WI38 (cell line): ENCODE data around the gene SLC6A11.

Experiments used
- H3K4me3 ChIP-seq: 2 replicates; pipeline ENCODE4 v1.5.1; 2011; ENCODE audit warnings: low read depth, mild to moderate bottlenecking, control low read depth, low read length
- CTCF ChIP-seq: IDR thresholded peaks from 2 replicates; pipeline ENCODE4 v1.5.1; 2012; ENCODE audit warnings: low read depth, mild to moderate bottlenecking, control low read depth, low read length

SLC6A11 gene

GRCh38 chr3:10928961-10929471 is 113.0 kb downstream of the SLC6A11 start:
- no peak overlapping the region for H3K4me3 ChIP-seq
- no peak for TF ChIP-seq CTCF

- no peak overlapping the region for H3K4me3 ChIP-seq
- TF ChIP-seq CTCF: no peak
Measured at GRCh38 chr3:10929978-10930665, 114.1 kb downstream of the SLC6A11 start.

GRCh38 chr3:10930666-10931040 is 114.6 kb downstream of the SLC6A11 start:
- no peak for TF ChIP-seq CTCF
- no peak overlapping the region for H3K4me3 ChIP-seq

GRCh38 chr3:10932596-10932995 is 116.6 kb downstream of the SLC6A11 start:
- TF ChIP-seq CTCF: no peak
- no peak overlapping the region for H3K4me3 ChIP-seq

- no peak overlapping the region for H3K4me3 ChIP-seq
- TF ChIP-seq CTCF: no peak
Measured at GRCh38 chr3:10933021-10933420, 117.0 kb downstream of the SLC6A11 start.

GRCh38 chr3:10933470-10933804 is 117.4 kb downstream of the SLC6A11 start:
- H3K4me3 ChIP-seq: no peak overlapping the region
- no peak for TF ChIP-seq CTCF

GRCh38 chr3:10933805-10934481 is 117.9 kb downstream of the SLC6A11 start:
- no peak overlapping the region for H3K4me3 ChIP-seq
- no peak for TF ChIP-seq CTCF
